Stimulated activated CD4-positive, alpha-beta T cell treated with anti-CD3 and anti-CD28 coated beads, TNF-alpha, amount 100 ng/mL, for 48 hours (primary cell): ENCODE results near the gene LTB.

Experiments
- DNase-seq, 3 donors: peaks; one replicate each; pipeline ENCODE4 v3.0.0-alpha.2; 2020; ENCODE audit warnings: low read depth in 3 of 3

The LTB gene

DNA sequence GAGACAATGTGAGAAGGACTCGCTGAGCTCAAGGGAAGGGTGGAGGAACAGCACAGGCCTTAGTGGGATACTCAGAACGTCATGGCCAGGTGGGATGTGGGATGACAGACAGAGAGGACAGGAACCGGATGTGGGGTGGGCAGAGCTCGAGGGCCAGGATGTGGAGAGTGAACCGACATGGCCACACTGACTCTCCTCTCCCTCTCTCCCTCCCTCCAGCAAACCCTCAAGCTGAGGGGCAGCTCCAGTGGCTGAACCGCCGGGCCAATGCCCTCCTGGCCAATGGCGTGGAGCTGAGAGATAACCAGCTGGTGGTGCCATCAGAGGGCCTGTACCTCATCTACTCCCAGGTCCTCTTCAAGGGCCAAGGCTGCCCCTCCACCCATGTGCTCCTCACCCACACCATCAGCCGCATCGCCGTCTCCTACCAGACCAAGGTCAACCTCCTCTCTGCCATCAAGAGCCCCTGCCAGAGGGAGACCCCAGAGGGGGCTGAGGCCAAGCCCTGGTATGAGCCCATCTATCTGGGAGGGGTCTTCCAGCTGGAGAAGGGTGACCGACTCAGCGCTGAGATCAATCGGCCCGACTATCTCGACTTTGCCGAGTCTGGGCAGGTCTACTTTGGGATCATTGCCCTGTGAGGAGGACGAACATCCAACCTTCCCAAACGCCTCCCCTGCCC is 5.2 kb downstream of the LTB start:
- DNase-seq = no peak

DNA sequence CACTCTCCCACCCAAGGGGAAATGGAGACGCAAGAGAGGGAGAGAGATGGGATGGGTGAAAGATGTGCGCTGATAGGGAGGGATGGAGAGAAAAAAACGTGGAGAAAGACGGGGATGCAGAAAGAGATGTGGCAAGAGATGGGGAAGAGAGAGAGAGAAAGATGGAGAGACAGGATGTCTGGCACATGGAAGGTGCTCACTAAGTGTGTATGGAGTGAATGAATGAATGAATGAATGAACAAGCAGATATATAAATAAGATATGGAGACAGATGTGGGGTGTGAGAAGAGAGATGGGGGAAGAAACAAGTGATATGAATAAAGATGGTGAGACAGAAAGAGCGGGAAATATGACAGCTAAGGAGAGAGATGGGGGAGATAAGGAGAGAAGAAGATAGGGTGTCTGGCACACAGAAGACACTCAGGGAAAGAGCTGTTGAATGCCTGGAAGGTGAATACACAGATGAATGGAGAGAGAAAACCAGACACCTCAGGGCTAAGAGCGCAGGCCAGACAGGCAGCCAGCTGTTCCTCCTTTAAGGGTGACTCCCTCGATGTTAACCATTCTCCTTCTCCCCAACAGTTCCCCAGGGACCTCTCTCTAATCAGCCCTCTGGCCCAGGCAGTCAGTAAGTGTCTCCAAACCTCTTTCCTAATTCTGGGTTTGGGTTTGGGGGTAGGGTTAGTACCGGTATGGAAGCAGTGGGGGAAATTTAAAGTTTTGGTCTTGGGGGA is 6.1 kb downstream of the LTB start:
- DNase-seq = no peak

- DNase-seq = peak; percentile 77 to 85 (median 80)
These were observed 6.8 kb downstream of the LTB start, which contains the start of gene TNF for GRCh38 chr6:31575335-31575901. Gene TNF (plus strand): TSS chr6:31575565. CDS start chr6:31575742, 177 bp downstream.

- DNase-seq = no peak
These were observed 7.8 kb downstream of the LTB start for GRCh38 chr6:31574106-31575061.

DNA sequence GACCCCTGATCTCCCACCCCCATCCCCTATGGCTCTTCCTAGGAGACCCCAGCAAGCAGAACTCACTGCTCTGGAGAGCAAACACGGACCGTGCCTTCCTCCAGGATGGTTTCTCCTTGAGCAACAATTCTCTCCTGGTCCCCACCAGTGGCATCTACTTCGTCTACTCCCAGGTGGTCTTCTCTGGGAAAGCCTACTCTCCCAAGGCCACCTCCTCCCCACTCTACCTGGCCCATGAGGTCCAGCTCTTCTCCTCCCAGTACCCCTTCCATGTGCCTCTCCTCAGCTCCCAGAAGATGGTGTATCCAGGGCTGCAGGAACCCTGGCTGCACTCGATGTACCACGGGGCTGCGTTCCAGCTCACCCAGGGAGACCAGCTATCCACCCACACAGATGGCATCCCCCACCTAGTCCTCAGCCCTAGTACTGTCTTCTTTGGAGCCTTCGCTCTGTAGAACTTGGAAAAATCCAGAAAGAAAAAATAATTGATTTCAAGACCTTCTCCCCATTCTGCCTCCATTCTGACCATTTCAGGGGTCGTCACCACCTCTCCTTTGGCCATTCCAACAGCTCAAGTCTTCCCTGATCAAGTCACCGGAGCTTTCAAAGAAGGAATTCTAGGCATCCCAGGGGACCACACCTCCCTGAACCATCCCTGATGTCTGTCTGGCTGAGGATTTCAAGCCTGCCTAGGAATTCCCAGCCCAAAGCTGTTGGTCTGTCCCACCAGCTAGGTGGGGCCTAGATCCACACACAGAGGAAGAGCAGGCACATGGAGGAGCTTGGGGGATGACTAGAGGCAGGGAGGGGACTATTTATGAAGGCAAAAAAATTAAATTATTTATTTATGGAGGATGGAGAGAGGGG is 8.8 kb downstream of the LTB start:
- no peak for DNase-seq

GRCh38 chr6:31572041-31572911 is 9.9 kb downstream of the LTB start, which contains the start of gene LTA:
Gene LTA (plus strand): TSS chr6:31572289. CDS start chr6:31572743, 454 bp downstream.
- peak in 2 of 3 donors; percentile 75 for DNase-seq

DNA sequence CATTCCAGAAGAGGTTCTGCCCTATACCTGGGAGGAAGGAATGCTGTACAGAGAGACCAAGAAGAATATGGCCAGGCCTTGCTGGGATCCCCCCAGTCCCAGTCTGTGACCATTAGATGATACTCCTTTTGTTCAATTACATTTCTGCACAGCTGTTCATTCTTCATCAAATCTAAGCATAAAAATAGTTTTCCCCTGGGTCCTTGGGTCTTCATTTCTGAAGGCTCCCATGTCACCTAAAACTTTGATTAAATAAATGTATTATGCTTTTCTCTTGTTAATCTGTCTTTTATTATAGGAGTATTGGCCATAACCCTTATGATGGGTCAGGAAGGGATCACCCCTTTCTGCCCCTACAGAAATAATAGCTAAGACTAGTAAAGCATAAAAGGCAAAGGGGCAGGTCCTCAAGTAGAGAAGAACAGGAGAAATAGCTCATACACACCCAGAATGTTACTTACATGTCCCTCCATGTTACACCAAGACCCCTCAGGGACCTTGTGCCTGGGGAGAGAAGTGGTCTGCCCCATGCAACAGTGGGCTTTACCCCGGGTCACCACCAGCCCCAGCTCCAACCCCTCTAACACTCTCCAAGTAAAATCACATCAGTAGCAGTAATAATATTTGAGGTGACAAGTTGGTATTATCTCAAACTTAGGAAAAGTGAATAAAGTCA is 12.2 kb downstream of the LTB start:
- no peak for DNase-seq

GRCh38 chr6:31568537-31568961 is 13.7 kb downstream of the LTB start:
- no peak for DNase-seq

DNA sequence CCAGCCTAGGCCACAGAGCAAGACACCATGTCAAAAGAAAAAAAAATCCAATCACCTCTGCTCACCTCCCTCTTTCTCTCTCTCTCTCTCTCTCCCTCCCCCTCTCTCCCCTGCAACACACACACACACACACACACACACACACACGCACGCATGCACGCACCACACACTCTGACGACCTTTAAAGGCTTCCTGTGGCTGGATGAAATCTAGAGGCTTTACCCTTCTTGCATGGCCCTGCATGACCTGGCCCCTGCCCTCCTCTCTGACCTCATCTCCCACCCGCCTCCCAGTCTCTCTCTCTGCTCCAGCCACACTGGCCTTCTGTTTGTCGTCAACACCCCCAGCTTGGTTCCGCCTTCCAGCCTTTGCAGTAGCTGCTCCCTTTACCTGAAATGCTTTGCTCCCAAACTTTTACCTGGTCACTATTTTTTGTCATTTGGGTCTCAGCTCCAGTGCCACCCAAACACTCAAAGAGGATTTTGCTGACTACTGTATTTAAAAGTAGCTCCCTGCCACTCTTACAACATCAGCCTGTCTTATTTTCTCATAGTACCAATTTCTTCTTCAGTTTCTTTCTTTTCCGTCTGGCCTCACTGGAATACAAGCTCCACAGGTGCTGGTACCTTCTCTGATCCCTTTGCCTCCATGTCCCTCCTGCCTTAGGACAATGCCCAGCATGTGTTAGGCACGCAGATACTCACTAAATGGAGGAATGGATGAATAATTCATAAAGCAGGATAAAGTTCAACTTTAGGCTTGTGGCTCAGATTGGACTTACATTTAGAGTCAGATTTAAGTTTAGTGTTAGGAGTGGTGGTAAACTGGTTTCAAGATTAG is 14.5 kb downstream of the LTB start:
- no peak for DNase-seq

DNA sequence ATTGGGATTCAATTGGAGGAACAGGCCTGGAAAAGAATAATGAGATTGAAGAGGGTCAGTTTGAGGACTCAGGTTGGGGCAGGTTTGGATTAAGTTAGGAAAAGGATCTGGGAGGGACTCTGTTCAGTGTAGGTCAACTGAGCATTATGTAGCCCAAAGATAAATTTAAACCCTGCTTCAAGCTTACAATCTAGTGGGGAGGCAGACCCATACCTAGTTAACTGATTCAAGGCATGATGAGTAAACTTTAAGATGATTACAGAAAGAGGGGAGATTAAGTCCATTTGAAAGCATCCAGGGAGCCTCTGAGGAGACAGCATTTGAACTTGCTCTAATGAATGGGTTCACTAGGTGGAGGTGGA is 21.5 kb downstream of the LTB start:
- DNase-seq = no peak

- no peak for DNase-seq
These were observed 22.1 kb downstream of the LTB start for GRCh38 chr6:31559958-31560696.

- no peak for DNase-seq
These were observed 22.6 kb downstream of the LTB start for GRCh38 chr6:31559606-31559957.

DNA sequence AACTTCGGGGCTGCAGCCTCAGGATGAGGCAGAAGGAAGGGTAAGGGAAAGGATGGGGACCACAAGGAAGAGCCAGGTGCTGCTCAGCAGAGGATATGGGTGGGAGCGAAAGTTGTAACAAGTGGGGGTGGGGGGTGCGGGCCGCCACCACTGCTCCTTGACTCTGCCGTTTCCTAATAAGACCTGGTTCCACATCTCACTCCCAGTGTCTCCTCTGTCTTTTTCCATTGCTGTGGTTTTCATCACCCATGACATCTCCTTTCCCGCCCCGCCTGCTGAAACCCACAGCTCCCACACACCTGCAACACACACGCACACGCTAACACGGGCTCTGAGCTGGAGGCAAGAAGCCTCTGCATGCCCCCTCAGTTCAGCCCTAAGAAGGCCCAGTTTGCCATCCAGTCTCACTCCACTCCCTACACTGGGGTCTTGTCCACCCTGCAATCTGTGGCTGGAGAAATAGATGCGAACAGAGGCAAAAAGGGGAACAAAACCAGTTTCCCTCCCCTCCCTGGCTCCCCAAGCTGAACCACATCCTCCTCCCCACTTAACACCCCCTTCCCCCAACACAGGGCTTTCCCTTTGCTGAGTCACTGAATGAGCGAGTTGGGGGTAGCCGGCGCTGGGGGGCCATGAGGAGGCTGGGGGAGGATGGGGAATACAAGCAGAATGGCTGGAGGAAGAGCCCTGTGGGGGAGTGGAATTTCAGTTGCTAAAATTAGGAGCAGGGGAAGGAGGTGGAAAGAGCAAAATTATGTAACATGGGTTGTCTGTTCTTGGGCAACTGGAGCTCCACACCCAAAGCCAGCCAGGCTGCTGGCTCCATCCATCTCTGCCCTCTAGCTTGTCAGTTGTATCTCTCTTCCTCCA is 23.4 kb downstream of the LTB start:
- DNase-seq = no peak

GRCh38 chr6:31558318-31558625 is 24.0 kb downstream of the LTB start:
- DNase-seq = no peak

- no peak for DNase-seq
These were observed 24.5 kb downstream of the LTB start for GRCh38 chr6:31557443-31558317.

DNA sequence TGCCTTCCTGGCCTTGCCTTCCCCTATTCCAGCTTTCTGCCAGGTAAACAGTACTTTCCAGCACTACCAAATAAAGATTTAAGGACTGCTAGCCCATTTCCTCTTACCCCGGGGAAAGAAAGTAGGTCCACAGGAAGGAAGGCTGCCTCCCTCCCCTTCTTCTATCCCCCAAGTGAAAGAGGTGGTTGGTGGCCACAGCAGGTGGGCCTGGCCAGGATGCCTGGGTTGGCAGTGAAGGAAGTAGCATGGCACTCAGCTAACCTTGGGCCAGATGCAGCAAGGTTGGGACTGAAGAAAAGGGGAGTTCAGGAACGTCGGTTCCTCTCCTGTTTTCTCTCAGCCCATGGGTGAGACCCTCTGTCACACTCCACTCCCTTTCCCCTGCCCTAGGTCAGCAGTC is 25.9 kb downstream of the LTB start:
- DNase-seq = no peak
